GM12878 (cell line): ENCODE measurements around the gene JMJD7. TPM values are rescaled to one million over a fixed set of nuclear protein-coding genes. Genes with fewer than 3 reads are reported as not detected.
"Not testable (repeated sequence)": the region's sequence is repeated elsewhere in the genome, so short reads cannot be mapped to it uniquely, and the experiment has no call there.

Experiments
- ATAC-seq: fragments of 200-7000 bp; cut with Tn5 transposase; 3 replicates; pipeline ENCODE4 v1.9.1; 2020; ENCODE audit warnings: mild to moderate bottlenecking, moderate library complexity
- BruUV-seq: library from RNA; stranded (reverse); fragments of 400-500 nt; replicated peaks from 2 replicates; lab custom pipeline; 2021; lab: Mats Ljungman, UMichigan
- CTCF ChIA-PET: fragments of 300-600 bp; sonication (Branson Sonifier 250); formaldehyde crosslinking; extraction: SDS; loops from one replicate; lab custom pipeline; 2021; ENCODE audit warnings: inconsistent platforms; lab: Yijun Ruan, JAX
- POLR2A ChIA-PET: fragments of 350-600 bp; formaldehyde crosslinking; extraction: SDS; loops from one replicate; lab custom pipeline; 2021; ENCODE audit warnings: inconsistent platforms; lab: Charles Lee
- RAD21 ChIA-PET: fragments of 300-600 bp; sonication (Branson Sonifier 250); formaldehyde crosslinking; loops from one replicate; lab custom pipeline; 2023; ENCODE audit warnings: antibody characterized with exemption; ENCODE audit not compliant: unreplicated experiment; lab: Charles Lee
- SMC1A ChIA-PET: fragments of 300-600 bp; sonication (Branson Sonifier 250); formaldehyde crosslinking; loops from one replicate; lab custom pipeline; 2023; ENCODE audit not compliant: unreplicated experiment, uncharacterized antibody; lab: Charles Lee
- DNase-seq: peaks from one replicate; pipeline ENCODE4 v3.0.0-alpha.2; 2011; ENCODE audit warnings: low read depth, low spot score
- FAIRE-seq: peaks from 3 replicates; lab custom pipeline; 2011; peaks lifted over from hg19 to GRCh38; lab: Jason Lieb, UNC
- H2AFZ ChIP-seq: 2 replicates; pipeline ENCODE4 v1.6.0; 2011; ENCODE audit warnings: low read depth, low read length, control low read depth; ENCODE audit not compliant: control insufficient read depth
- H3K27ac ChIP-seq: 2 replicates; pipeline ENCODE4 v1.5.1; 2011; ENCODE audit warnings: control low read depth; ENCODE audit not compliant: control insufficient read depth, insufficient read depth
- H3K27me3 ChIP-seq, 2 experiments: replicated peaks in 1 of 2; 2 replicates each; pipeline versions ENCODE4 v1.6.0 to v1.6.1; 2011; ENCODE audit warnings: low read length in 1 of 2; ENCODE audit not compliant: control insufficient read depth in 2 of 2, insufficient read depth in 2 of 2
- H3K36me3 ChIP-seq, 2 experiments: 2 replicates each; pipeline ENCODE4 v1.5.1; 2011; ENCODE audit warnings: low read length in 1 of 2; ENCODE audit not compliant: control insufficient read depth in 2 of 2, insufficient read depth in 2 of 2
- H3K4me1 ChIP-seq: 2 replicates; pipeline ENCODE4 v1.6.1; 2011; ENCODE audit warnings: mild to moderate bottlenecking, low read length, moderate library complexity, mixed read lengths; ENCODE audit not compliant: control insufficient read depth, insufficient read depth
- H3K4me2 ChIP-seq: 2 replicates; pipeline ENCODE4 v1.6.0; 2011; ENCODE audit warnings: control low read depth; ENCODE audit not compliant: control insufficient read depth, insufficient read depth
- H3K4me3 ChIP-seq: fragments of 200-600 bp; sonication (generic); 2 replicates; pipeline ENCODE4 v1.5.1; 2016
- H3K79me2 ChIP-seq: 2 replicates; pipeline ENCODE4 v1.6.0; 2011; ENCODE audit warnings: low read length; ENCODE audit not compliant: control insufficient read depth, insufficient read depth
- H3K9ac ChIP-seq: 2 replicates; pipeline ENCODE4 v1.8.0; 2011; ENCODE audit warnings: low read length, control low read depth, mixed read lengths; ENCODE audit not compliant: control insufficient read depth, insufficient read depth
- H3K9me3 ChIP-seq: replicated peaks from 3 replicates; pipeline ENCODE4 v1.5.1; 2011; ENCODE audit warnings: mild to moderate bottlenecking, low read length; ENCODE audit not compliant: control insufficient read depth, insufficient read depth
- H4K20me1 ChIP-seq: 2 replicates; pipeline ENCODE4 v1.6.0; 2011; ENCODE audit not compliant: control insufficient read depth, insufficient read depth
- CBX3 ChIP-seq: fragments of 200-600 bp; sonication (generic); IDR thresholded peaks from 2 replicates; pipeline ENCODE4 v1.6.1; 2016; ENCODE audit warnings: low read depth, borderline replicate concordance
- MEF2A ChIP-seq: IDR thresholded peaks from 2 replicates; pipeline ENCODE4 v1.6.1; 2011; ENCODE audit warnings: low read depth, mild to moderate bottlenecking, low read length, moderate library complexity; ENCODE audit not compliant: insufficient read depth
- MTA2 ChIP-seq: fragments of 450-650 bp; IDR thresholded peaks from 2 replicates; pipeline ENCODE4 v1.6.1; 2016; ENCODE audit warnings: low read depth, mild to moderate bottlenecking, moderate library complexity
- REST ChIP-seq: IDR thresholded peaks from 2 replicates; pipeline ENCODE4 v1.6.1; 2012; ENCODE audit warnings: mild to moderate bottlenecking, low read depth, low read length
- TBL1XR1 ChIP-seq: IDR thresholded peaks from 2 replicates; pipeline ENCODE4 v1.6.1; 2012; ENCODE audit warnings: low read depth, low read length, improper control_type of control experiment
- WGBS: methylation state at CpG from one replicate; pipeline ENCODE4 v1.1.6; 2016; ENCODE audit warnings: low lambda C conversion rate; ENCODE audit not compliant: insufficient replicate concordance, insufficient coverage; ENCODE audit errors: missing lambda C conversion rate; 5-methylcytosine and 5-hydroxymethylcytosine counted together
- in situ Hi-C: fragments of 300-500 bp; cut with MboI; formaldehyde crosslinking; loops from 9 replicates; pipeline ENCODE4 v1.14.3; 2018; ENCODE audit warnings: mixed read lengths
- intact Hi-C: fragments of 100-400 bp; cut with micrococcal nuclease; formaldehyde crosslinking; loops from one replicate; pipeline ENCODE4 v1.14.2; 2022; ENCODE audit not compliant: unreplicated experiment
- polyA plus RNA-seq, 11 experiments: library from polyadenylated mRNA; depleted of rRNA in 4 of 11; unstranded in 6 of 11; stranded (reverse) in 5 of 11; fragments of >200 nt; fragmentation: Nextera tagmentation in 4 of 11; fragmentation: Illumina TruSeq in 1 of 11; extraction: Ambion mirVana in 4 of 11; extraction: Trizol in 1 of 11; gene quantifications; 1 replicate in 1 of 11; 2 replicates in 10 of 11; pipeline versions ENCODE4 v1.2.1 to v1.2.3, GENCODE V29; 2011 to 2016; ENCODE audit warnings: inconsistent platforms in 2 of 11, missing spikeins in 2 of 11, low read depth in 1 of 11
- total RNA-seq, 4 experiments: library from RNA; depleted of rRNA in 3 of 4; stranded (reverse); fragments of >200 nt in 3 of 4; fragmentation: Illumina TruSeq in 1 of 4; extraction: Trizol in 1 of 4; gene quantifications; 2 replicates each; pipeline versions ENCODE4 v1.2.1 to v1.2.3, GENCODE V29; 2013 to 2021

Gene JMJD7
- total and polyA plus RNA-seq, 10 of the 15 experiments (the other 5 are each of a cell fraction or from before 2014, with no cell fraction given): 0.79 to 12.2 (median 6.5) TPM

DNA sequence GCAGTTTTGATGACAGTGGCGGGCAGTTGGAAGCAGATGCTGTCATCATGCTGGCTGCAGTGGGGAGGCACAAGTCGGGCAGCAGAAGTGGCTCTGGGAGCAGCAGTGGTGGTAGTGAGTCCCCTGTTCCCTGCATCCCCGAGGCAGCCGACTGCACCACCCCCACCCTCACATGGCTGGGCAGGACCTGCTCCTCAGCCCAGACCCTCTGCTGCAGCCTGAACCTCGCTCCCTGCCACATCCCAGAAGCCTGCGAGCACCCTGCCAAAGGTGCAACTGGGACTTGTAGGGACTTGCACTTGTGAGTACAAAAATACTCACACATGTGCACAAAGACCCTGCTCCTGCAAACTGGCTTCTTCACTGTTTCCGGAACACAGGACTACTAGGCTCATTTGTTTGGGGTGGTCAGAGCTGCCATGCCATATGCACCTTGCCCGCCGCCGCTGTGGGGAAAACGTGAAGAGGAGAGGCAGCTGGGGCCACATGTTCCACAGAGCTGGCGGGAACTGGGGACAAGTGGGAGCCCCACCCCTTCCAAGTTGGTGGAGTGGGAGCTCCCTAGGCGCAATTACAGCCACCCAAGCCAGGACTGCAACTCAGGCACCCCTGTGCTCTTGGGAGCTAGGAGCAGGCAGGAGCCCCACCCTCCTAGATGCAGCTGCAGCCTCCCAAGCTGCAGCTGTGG is 2.2 kb downstream of the JMJD7 start (continued):
- TF ChIP-seq REST (no peak), MEF2A (no peak), TBL1XR1 (no peak), MTA2 (no peak), CBX3 (no peak)

- FAIRE-seq: not testable (repeated sequence)
Observed at GRCh38 chr15:41831291-41831690, 3.4 kb downstream of the JMJD7 start.

More at GRCh38 chr15:41831291-41831690, 3.4 kb downstream of the JMJD7 start:
- H3K4me1 ChIP-seq, H3K4me2 ChIP-seq, H4K20me1 ChIP-seq, H2AFZ ChIP-seq, H3K9me3 ChIP-seq, H3K4me3 ChIP-seq, H3K79me2 ChIP-seq, ATAC-seq, intact Hi-C loops, SMC1A ChIA-PET, POLR2A ChIA-PET, in situ Hi-C loops, BruUV-seq, H3K36me3 ChIP-seq, DNase-seq, H3K27ac ChIP-seq, H3K9ac ChIP-seq, H3K27me3 ChIP-seq: not testable (repeated sequence)
- ChIA-PET CTCF (interaction anchor here (0.6 to 2.0 kb wide), 6 partner anchors 19 to 1243 kb away, joined by 3 to 8 read pairs (median 4); partner anchors contain the start of gene MAPKBP1), RAD21 (interaction anchor here (0.8 to 1.2 kb wide), 3 partner anchors 10 to 73 kb away, joined by 3 to 4 read pairs (median 4); no protein-coding TSS in a partner anchor)
- 45% methylated on average over 4 of the region's 4 CpGs for WGBS
